Urothelium cell line (cell line): ENCODE results near the gene GPR83.
"Not testable (repeated sequence)": the region's sequence is repeated elsewhere in the genome, so short reads cannot be mapped to it uniquely, and the experiment has no call there.

Experiments used
- DNase-seq: peaks from one replicate; pipeline ENCODE4 v3.0.0; 2011; ENCODE audit warnings: low spot score, mixed read lengths
- FAIRE-seq: peaks from 2 replicates; lab custom pipeline; 2011; peaks lifted over from hg19 to GRCh38; lab: Jason Lieb, UNC

Gene GPR83

GRCh38 chr11:94400839-94401772 is at the start of gene GPR83:
Gene GPR83 (minus strand): TSS chr11:94401419. CDS start chr11:94401247, 172 bp downstream.
- FAIRE-seq (no peak), DNase-seq (no peak)

GRCh38 chr11:94450048-94450447 is 48.8 kb upstream of the GPR83 start:
- FAIRE-seq (no peak), DNase-seq (no peak)

DNA sequence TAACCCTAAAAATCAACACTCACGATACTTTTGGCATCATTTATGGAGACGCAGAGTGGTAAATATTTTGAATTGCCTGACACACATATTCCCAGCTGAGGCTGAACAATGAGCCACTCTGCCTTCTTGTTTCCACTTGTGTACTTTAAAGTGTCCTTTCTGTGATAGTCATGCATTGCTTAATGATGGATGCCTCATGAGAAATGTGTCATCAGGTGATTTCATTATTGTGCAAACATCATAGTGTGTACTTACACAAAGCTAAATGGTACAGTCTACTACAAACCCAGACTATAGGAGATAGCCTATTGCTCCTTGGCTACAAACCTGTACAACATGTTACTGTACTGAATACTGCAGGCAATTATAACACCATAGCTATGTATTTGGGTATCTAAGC is 48.2 kb upstream of the GPR83 start:
- FAIRE-seq (no peak), DNase-seq (no peak)

DNA sequence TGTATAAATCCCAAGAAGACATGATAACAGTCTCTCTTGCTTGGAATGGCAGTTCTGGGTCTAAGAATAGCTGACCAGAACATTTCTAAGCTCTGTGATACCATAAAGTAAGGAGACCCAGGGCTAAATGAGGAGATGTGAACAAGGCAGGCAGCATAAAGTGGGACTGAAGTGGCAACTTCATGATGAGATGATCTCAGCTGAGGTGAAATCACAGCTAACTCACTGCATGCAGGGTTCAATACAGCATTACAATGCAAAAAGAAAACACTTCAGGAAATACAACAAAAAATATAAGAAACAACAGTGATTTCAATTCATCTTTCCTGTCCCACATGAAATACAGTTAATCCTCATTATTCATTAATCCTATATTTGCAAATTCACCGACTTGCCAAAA is 47.8 kb upstream of the GPR83 start:
- no peak for DNase-seq

GRCh38 chr11:94447149-94447548 is 45.9 kb upstream of the GPR83 start:
- FAIRE-seq: no peak
- DNase-seq: no peak

More for the DNA sequence above, 47.8 kb upstream of the GPR83 start:
- no peak for FAIRE-seq

- no peak for FAIRE-seq
These were observed 44.4 kb upstream of the GPR83 start for GRCh38 chr11:94445641-94446040.

DNA sequence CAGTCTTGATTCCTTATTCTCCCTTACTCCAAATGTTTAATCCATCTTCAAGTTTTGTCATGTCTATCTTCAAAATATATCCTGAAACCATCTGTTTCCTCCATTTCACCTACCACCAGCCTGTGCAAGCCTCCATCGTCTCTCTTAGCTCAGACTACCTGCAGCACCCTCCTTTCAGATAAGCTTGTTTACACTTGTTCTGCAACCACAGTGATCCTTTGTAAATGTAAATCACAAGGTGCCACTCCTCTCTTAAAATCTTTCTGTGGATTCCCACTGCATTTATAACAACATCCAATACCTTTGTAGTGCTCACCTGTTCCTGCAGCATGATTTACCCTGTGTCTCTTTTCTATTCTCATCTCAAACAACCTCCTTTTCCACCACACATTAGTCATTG is 31.8 kb upstream of the GPR83 start:
- FAIRE-seq (no peak), DNase-seq (no peak)

More at GRCh38 chr11:94445641-94446040, 44.4 kb upstream of the GPR83 start:
- DNase-seq: no peak

DNA sequence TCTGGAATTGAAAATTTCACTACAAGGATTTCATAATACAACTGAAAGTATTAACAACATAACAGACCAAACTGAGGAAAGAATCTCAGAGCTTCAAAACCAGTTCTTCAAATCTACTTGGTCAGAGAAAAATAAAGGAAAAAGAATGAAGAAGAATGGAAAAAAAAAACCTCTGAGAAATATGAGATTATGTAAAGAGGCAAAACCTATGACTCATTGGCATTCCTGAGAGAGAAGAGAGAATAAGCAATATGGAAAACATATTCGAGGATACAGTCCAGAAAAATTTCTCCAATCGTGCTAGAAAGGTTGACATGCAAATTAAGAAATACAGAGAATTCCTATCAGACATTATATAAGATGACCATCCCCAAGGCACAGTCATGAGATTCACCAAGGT is 23.4 kb upstream of the GPR83 start:
- DNase-seq (no peak), FAIRE-seq (no peak)

DNA sequence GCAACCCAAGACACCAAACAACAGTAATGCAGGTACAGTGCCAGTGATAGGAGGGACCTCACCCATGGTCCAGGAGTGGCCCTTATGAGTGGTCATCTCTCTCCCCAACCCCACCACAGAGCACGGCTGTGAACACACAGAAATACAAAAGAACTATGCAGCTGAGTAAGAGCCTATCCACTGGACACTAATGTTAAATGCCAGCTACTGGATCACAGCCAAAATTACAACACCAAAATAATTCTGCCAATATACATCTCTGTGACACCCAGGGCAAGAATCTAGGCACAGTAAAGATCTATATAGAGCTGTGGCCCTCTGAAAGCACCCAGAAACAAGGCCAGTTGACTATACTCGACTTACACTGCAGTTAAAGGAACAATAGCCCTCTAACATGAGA is 22.8 kb upstream of the GPR83 start:
- DNase-seq: no peak
- FAIRE-seq: no peak

- no peak for DNase-seq
- FAIRE-seq: no peak
These were observed 22.3 kb upstream of the GPR83 start for GRCh38 chr11:94423507-94423906.

- DNase-seq (no peak), FAIRE-seq (no peak)
These were observed 17.0 kb upstream of the GPR83 start for GRCh38 chr11:94418123-94418765.

DNA sequence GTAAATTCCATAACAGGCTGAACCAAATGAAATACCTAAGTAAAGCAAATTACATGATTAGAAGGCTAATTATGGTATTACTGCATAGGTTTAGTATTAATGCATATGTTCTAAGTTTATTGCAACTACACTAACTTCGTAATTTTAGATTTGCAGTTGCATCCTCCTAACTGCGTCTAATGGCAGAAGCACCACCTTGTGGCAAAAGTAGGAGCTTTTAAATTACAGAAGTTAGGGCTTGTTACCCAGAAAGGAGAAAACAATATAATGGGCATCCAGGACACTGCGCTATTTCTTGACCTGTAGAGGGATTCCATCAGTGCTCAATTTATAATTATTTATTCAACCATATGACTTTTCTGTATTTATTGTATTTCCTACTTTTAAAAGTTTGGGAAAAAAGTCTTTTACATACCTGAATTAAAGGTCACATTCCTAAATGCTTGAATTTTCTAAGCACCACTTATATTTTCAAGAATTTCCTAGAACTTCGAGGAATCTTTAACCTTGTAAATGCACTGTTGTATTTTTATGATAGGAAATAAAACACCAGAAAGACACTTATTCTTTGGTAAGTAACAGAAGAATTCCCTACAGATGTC is 16.3 kb upstream of the GPR83 start:
- DNase-seq (no peak), FAIRE-seq (no peak)

- FAIRE-seq (no peak), DNase-seq (no peak)
These were observed 4.0 kb upstream of the GPR83 start for GRCh38 chr11:94405062-94405833.

DNA sequence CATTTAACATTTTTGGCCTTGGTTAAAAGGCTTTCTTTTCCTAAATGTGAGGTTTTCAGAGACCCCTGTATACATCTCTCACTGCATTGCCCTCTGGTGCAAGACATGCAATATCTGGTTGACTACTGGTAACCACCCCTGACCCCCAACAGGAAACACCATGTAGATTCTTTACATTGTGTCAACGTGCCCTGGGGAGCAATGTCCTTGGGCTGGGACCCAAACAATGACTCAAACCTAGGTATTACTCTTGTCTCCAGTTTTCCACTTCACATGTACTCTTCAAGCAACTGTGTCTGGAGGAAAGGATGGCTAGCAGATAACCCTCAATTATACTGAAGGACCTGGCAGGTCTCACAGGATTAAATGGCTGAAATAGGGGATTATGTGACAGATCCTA is 1.1 kb upstream of the GPR83 start:
- DNase-seq (no peak), FAIRE-seq (no peak)

- no peak for DNase-seq
- no peak for FAIRE-seq
These were observed 600 bp upstream of the GPR83 start for GRCh38 chr11:94401773-94402265.

- DNase-seq (no peak), FAIRE-seq (no peak)
These were observed 771 bp downstream of the GPR83 start for GRCh38 chr11:94400457-94400838.

- DNase-seq (no peak), FAIRE-seq (no peak)
These were observed 1.2 kb downstream of the GPR83 start for GRCh38 chr11:94400050-94400449.

- FAIRE-seq (no peak), DNase-seq (no peak)
These were observed 3.1 kb downstream of the GPR83 start for GRCh38 chr11:94398101-94398500.

GRCh38 chr11:94396282-94396681 is 4.9 kb downstream of the GPR83 start:
- FAIRE-seq: no peak
- DNase-seq: no peak

- not testable (repeated sequence) for DNase-seq, FAIRE-seq
These were observed 9.3 kb downstream of the GPR83 start for GRCh38 chr11:94391937-94392336.

DNA sequence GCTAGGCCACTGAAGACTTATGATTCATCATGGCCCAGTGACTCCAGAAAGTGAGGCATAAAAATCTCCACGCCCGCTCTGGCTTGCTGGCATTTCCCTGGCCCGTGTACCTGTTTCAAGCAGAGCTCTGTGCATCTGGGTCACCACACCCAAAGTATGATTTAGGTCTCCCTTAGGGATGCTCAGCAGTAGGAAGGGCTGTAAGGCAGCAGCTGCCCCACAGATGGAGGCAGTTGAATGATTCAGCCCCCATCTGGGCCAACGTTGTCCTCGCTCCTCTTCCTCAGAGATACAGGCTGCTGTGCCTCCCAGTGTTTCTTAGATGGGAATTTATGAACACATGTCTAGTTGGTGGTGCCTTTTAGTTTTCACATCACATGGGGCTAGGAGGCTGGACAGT is 21.6 kb downstream of the GPR83 start:
- FAIRE-seq (no peak), DNase-seq (no peak)
